Endothelial cell of umbilical vein (primary cell): ENCODE data around the gene SOX13. TPM values are rescaled to one million over a fixed set of nuclear protein-coding genes. Genes with fewer than 3 reads are reported as not detected.

Experiments used
- BruUV-seq: library from RNA; stranded (reverse); fragments of 400-500 nt; replicated peaks from 2 replicates; lab custom pipeline; 2021; lab: Mats Ljungman, UMichigan
- CTCF ChIA-PET: fragments of 300-600, 350-600 bp; sonication (Branson Sonifier 250); formaldehyde crosslinking; loops from one replicate; lab custom pipeline; 2021; ENCODE audit warnings: antibody characterized with exemption, inconsistent platforms; lab: Charles Lee
- POLR2A ChIA-PET: fragments of 300-600, 350-600 bp; sonication (Branson Sonifier 250); formaldehyde crosslinking; loops from one replicate; lab custom pipeline; 2021; ENCODE audit warnings: antibody characterized with exemption, inconsistent platforms; lab: Charles Lee
- DNase-seq: peaks from one replicate; pipeline ENCODE4 v3.0.0-alpha.2; 2011; ENCODE audit warnings: low read depth, low spot score
- FAIRE-seq: peaks from 2 replicates; lab custom pipeline; 2011; peaks lifted over from hg19 to GRCh38; lab: Jason Lieb, UNC
- H2AFZ ChIP-seq: 2 replicates; pipeline ENCODE4 v1.6.0; 2012; ENCODE audit warnings: low read depth, low read length, control low read depth, inconsistent platforms
- H3K27ac ChIP-seq: 2 replicates; pipeline ENCODE4 v1.5.1; 2011; ENCODE audit warnings: low read depth, mild to moderate bottlenecking, control low read depth, low read length, moderate library complexity; ENCODE audit not compliant: insufficient read depth
- H3K27me3 ChIP-seq, 2 experiments: 2 replicates each; pipeline versions ENCODE4 v1.6.0 to v1.6.1; 2011; ENCODE audit warnings: low read length in 2 of 2, mixed read lengths in 1 of 2; ENCODE audit not compliant: control insufficient read depth in 2 of 2, insufficient read depth in 2 of 2
- H3K36me3 ChIP-seq, 2 experiments: 2 replicates in 1 of 2; 3 replicates in 1 of 2; pipeline ENCODE4 v1.5.1; 2011; ENCODE audit warnings: low read length in 2 of 2, mild to moderate bottlenecking in 1 of 2, moderate library complexity in 1 of 2; ENCODE audit not compliant: control insufficient read depth in 2 of 2, insufficient read depth in 2 of 2; ENCODE audit errors: extremely low read depth in 1 of 2
- H3K4me1 ChIP-seq: 3 replicates; pipeline ENCODE4 v1.5.1; 2011; ENCODE audit warnings: mild to moderate bottlenecking, low read length; ENCODE audit not compliant: control insufficient read depth, insufficient read depth; ENCODE audit errors: extremely low read depth
- H3K4me2 ChIP-seq: 2 replicates; pipeline ENCODE4 v1.6.1; 2011; ENCODE audit warnings: low read length, control low read depth, mixed read lengths; ENCODE audit not compliant: insufficient read depth
- H3K4me3 ChIP-seq, 3 experiments: fragments of 200-600 bp in 1 of 3; sonication (generic), shearing (Covaris generic) in 1 of 3; replicated peaks in 1 of 3; 2 replicates each; pipeline ENCODE4 v1.5.1; 2011 to 2016; ENCODE audit warnings: control low read depth in 3 of 3, low read length in 3 of 3, mild to moderate bottlenecking in 2 of 3, inconsistent platforms in 1 of 3, low read depth in 1 of 3, moderate library complexity in 1 of 3; ENCODE audit not compliant: insufficient read depth in 1 of 3
- H3K79me2 ChIP-seq: 2 replicates; pipeline ENCODE4 v1.6.0; 2012; ENCODE audit warnings: low read length, inconsistent platforms; ENCODE audit not compliant: control insufficient read depth, insufficient read depth
- H3K9ac ChIP-seq: replicated peaks from 2 replicates; pipeline ENCODE3; 2011; ENCODE audit warnings: low read length, control low read depth; ENCODE audit not compliant: insufficient read depth; ENCODE audit errors: extremely low read depth
- H3K9me1 ChIP-seq: replicated peaks from 3 replicates; pipeline ENCODE4 v1.6.0; 2011; ENCODE audit warnings: mild to moderate bottlenecking, low read length; ENCODE audit not compliant: control insufficient read depth, insufficient read depth; ENCODE audit errors: extremely low read depth
- H3K9me3 ChIP-seq: replicated peaks from 2 replicates; pipeline ENCODE4 v1.5.1; 2012; ENCODE audit warnings: low read length, inconsistent platforms; ENCODE audit not compliant: control insufficient read depth, insufficient read depth
- H4K20me1 ChIP-seq: replicated peaks from 2 replicates; pipeline ENCODE3; 2011; ENCODE audit warnings: mild to moderate bottlenecking, low read length; ENCODE audit not compliant: control insufficient read depth, insufficient read depth; ENCODE audit errors: extremely low read depth
- CTCF ChIP-seq, 2 donors: IDR thresholded peaks; 1 replicate in 1 of 2; 2 replicates in 1 of 2; pipeline ENCODE4 v1.5.1; 2011; ENCODE audit warnings: low read length in 2 of 2, mild to moderate bottlenecking in 2 of 2, moderate library complexity in 2 of 2, control low read depth in 1 of 2, inconsistent platforms in 1 of 2, low read depth in 1 of 2; ENCODE audit not compliant: insufficient read depth in 1 of 2; ENCODE audit errors: extremely low read depth in 1 of 2
- EZH2 ChIP-seq: IDR thresholded peaks from 2 replicates; pipeline ENCODE4 v1.6.1; 2012; ENCODE audit warnings: borderline replicate concordance, low read depth, mild to moderate bottlenecking, moderate library complexity, low read length, inconsistent platforms; ENCODE audit not compliant: severe bottlenecking
- FOS ChIP-seq: IDR thresholded peaks from 2 replicates; pipeline ENCODE4 v1.6.1; 2011; ENCODE audit warnings: mild to moderate bottlenecking, low read length, moderate library complexity, borderline replicate concordance; ENCODE audit not compliant: insufficient read depth
- GATA2 ChIP-seq: IDR thresholded peaks from 2 replicates; pipeline ENCODE4 v1.7.0; 2011; ENCODE audit warnings: low read depth, mild to moderate bottlenecking, moderate library complexity, mixed read lengths, low read length; ENCODE audit not compliant: insufficient read length, insufficient read depth
- JUN ChIP-seq: IDR thresholded peaks from 2 replicates; pipeline ENCODE4 v1.6.1; 2011; ENCODE audit warnings: borderline replicate concordance, low read depth; ENCODE audit not compliant: insufficient read length, insufficient read depth
- MAX ChIP-seq: IDR thresholded peaks from 2 replicates; pipeline ENCODE4 v1.6.1; 2011; ENCODE audit not compliant: insufficient read depth, insufficient read length
- MYC ChIP-seq: IDR thresholded peaks from one replicate; pipeline ENCODE4 v1.6.1; 2011; ENCODE audit warnings: mild to moderate bottlenecking, low read depth, low read length
- POLR2A ChIP-seq: IDR thresholded peaks from 2 replicates; pipeline ENCODE4 v1.6.1; 2012; ENCODE audit warnings: low read depth, mild to moderate bottlenecking, control low read depth, low read length
- POLR2AphosphoS5 ChIP-seq: IDR thresholded peaks from 2 replicates; pipeline ENCODE4 v1.6.1; 2012; ENCODE audit warnings: low read depth, mild to moderate bottlenecking, control low read depth, low read length, moderate library complexity; ENCODE audit not compliant: insufficient read depth
- dilution Hi-C: fragments of 300-500 bp; cut with MboI; formaldehyde crosslinking; loops from one replicate; pipeline ENCODE4 v1.15.0; 2019; ENCODE audit warnings: low sequenced_read_pairs; ENCODE audit not compliant: extremely low pct_ligation_motif_present
- intact Hi-C: fragments of 100-400 bp; cut with micrococcal nuclease; formaldehyde crosslinking; loops from one replicate; pipeline ENCODE4 v1.10.0; 2022
- polyA plus RNA-seq, 4 experiments: library from polyadenylated mRNA; depleted of rRNA in 3 of 4; stranded (reverse) in 3 of 4; unstranded in 1 of 4; fragments of >200 nt; gene quantifications; 2 replicates each; pipeline versions ENCODE4 v1.2.1 to v1.2.3, GENCODE V29; 2011 to 2012; ENCODE audit warnings: missing spikeins in 1 of 4
- total RNA-seq: library from RNA; stranded (reverse); gene quantifications from 2 replicates; pipeline ENCODE4 v1.2.3, GENCODE V29; 2021

Gene SOX13
- total and polyA plus RNA-seq, 2 donors (not counting 3 experiments of a cell fraction or from before 2014, with no cell fraction given) = 40.8 to 57.7 TPM

DNA sequence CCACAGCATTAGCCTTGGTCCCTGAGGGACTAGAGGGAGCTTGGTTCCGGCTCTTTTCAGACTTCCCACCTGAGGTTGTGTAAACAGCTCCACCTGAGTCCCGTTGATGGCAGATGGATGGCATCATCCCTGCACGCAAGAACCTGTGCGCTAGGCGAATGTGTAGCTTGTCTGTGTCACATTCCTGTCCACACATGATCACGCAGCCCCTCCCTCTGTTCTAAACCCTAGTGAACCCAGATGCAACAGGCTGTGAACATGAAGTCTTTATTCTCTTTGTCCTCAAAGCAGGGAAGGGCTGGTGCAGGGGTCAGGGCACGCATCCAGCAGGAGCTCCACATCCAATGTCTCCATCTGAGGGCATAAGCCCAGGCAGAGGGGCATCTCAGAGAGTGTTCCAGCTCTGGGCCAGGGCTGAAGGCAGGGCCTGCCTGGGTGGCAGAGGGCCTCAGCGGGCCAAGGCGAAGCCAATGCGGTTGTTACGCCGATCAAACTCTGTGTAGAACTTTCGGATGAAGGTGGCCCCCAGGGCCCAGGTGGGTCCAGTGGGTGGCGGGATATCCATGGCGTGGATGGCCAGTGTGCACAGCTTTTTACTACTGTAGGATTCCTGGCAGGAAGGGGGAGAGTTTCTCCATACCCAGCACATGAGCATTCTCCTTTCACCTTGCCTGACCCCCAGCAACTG is 81.8 kb downstream of the SOX13 start:
- dilution Hi-C loops = loop anchor here (25.0 kb wide), 1 partner anchor 183 kb away; no protein-coding TSS in a partner anchor
- H2AFZ ChIP-seq = no peak overlapping the region
- intact Hi-C loops = no loop called here
- no peak overlapping the region for H3K4me2 ChIP-seq
- FAIRE-seq (no peak), DNase-seq (no peak)
- POLR2A ChIA-PET = no interaction called here
- no peak overlapping the region for H3K27ac ChIP-seq
- no peak overlapping the region for H3K4me3 ChIP-seq
- CTCF ChIA-PET = interaction anchor here (1.0 to 2.3 kb wide), 9 partner anchors 8 to 244 kb away, joined by 3 to 10 read pairs (median 5); partner anchors contain the start of gene GOLT1A
- no TSS peak for BruUV-seq
- TF ChIP-seq MAX (no peak), POLR2A (no peak), POLR2AphosphoS5 (no peak), JUN (no peak)
- no peaks in the 10 kb centered on the region for H3K9me1 ChIP-seq
- no peaks in the 10 kb centered on the region for H3K27me3 ChIP-seq
- no peak overlapping the region for H3K9ac ChIP-seq
- H3K36me3 ChIP-seq = no peaks in the 10 kb centered on the region
- H4K20me1 ChIP-seq = no peaks in the 10 kb centered on the region
- peaks cover 5% of the 10 kb centered on the region for H3K4me1 ChIP-seq
- H3K79me2 ChIP-seq = no peaks in the 10 kb centered on the region
- no peaks in the 10 kb centered on the region for H3K9me3 ChIP-seq

- ChIA-PET POLR2A (no interaction called here), CTCF (interaction anchor here (1.0 to 2.3 kb wide), 4 partner anchors 51 to 243 kb away, joined by 3 to 10 read pairs (median 6); no protein-coding TSS in a partner anchor)
- dilution Hi-C loops = loop anchor here (25.0 kb wide), 1 partner anchor 181 kb away; no protein-coding TSS in a partner anchor
- intact Hi-C loops = no loop called here
- DNase-seq (no peak), FAIRE-seq (no peak)
- Histone ChIP-seq H3K9ac (no peak overlapping the region), H2AFZ (no peak overlapping the region), H3K9me1 (no peaks in the 10 kb centered on the region), H3K4me3 (no peak overlapping the region), H3K36me3 (no peaks in the 10 kb centered on the region), H4K20me1 (no peaks in the 10 kb centered on the region), H3K27me3 (peaks cover 0 to 2% of the 10 kb centered on the region in 2 experiments), H3K4me2 (no peak overlapping the region), H3K79me2 (no peaks in the 10 kb centered on the region), H3K27ac (no peak overlapping the region), H3K4me1 (peaks cover 5% of the 10 kb centered on the region), H3K9me3 (no peaks in the 10 kb centered on the region)
- TF ChIP-seq MYC (no peak), POLR2A (no peak), JUN (no peak), FOS (no peak), CTCF (IDR thresholded peaks at IDR 0.05; ENCODE audit: extremely low read depth in 1 of 2, insufficient read depth in 1 of 2, low read depth in 1 of 2, low read length in 2 of 2) (no peak), EZH2 (no peak), MAX (no peak), GATA2 (no peak), POLR2AphosphoS5 (no peak)
- BruUV-seq = no TSS peak
These were observed 83.0 kb downstream of the SOX13 start for GRCh38 chr1:204155881-204156280.
